DND-41 (cell line): ENCODE data around the gene PTPDC1.

Source experiments
- EZH2 ChIP-seq: IDR thresholded peaks from 3 replicates; pipeline ENCODE4 v1.6.1; 2012; ENCODE audit warnings: borderline replicate concordance, low read depth, mild to moderate bottlenecking, moderate library complexity, low read length, inconsistent platforms; ENCODE audit not compliant: severe bottlenecking
- TF ChIP-seq, protein P1 (sequence below): IDR thresholded peaks from 2 replicates; pipeline ENCODE4 v1.5.1; 2012; ENCODE audit warnings: borderline replicate concordance, low read length, moderate library complexity, mild to moderate bottlenecking; ENCODE audit not compliant: poor library complexity, severe bottlenecking; ENCODE audit errors: extremely low read depth

DNA sequence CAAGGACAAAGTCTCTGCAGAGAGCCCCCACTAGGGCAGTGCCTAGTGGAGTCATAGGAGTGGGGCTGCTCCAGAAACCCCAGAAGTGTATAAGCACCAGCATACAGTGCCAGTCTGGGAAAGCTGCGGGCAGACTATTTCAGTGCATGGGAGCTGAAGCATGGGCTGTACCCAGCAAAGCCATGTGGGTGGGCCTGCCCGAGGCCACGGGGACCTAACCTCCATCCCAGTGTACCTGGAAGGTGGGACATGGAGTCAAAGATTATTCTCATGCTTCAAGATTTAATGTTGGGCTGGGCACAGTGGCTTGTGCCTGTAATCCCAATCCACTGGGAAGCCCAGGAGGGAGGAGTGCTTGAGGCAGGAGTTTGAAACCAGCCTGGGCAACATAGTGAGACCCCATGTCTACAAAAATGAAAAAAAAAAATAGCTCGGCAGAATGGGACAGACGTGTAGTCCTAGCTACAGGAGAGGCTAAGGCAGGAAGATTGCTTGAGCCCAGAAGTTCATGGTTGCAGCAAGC is 36.7 kb downstream of the PTPDC1 start:
- no peak for TF ChIP-seq EZH2
- TF ChIP-seq, protein P1, sequence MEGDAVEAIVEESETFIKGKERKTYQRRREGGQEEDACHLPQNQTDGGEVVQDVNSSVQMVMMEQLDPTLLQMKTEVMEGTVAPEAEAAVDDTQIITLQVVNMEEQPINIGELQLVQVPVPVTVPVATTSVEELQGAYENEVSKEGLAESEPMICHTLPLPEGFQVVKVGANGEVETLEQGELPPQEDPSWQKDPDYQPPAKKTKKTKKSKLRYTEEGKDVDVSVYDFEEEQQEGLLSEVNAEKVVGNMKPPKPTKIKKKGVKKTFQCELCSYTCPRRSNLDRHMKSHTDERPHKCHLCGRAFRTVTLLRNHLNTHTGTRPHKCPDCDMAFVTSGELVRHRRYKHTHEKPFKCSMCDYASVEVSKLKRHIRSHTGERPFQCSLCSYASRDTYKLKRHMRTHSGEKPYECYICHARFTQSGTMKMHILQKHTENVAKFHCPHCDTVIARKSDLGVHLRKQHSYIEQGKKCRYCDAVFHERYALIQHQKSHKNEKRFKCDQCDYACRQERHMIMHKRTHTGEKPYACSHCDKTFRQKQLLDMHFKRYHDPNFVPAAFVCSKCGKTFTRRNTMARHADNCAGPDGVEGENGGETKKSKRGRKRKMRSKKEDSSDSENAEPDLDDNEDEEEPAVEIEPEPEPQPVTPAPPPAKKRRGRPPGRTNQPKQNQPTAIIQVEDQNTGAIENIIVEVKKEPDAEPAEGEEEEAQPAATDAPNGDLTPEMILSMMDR: no peak
